GM12865 (cell line): ENCODE results near the gene PSMD1.

Source experiments
- DNase-seq: peaks from one replicate; pipeline ENCODE4 v3.0.0; 2010; ENCODE audit warnings: low read depth
- H3K4me3 ChIP-seq: 2 replicates; pipeline ENCODE4 v1.5.1; 2011; ENCODE audit warnings: mild to moderate bottlenecking, low read depth, low read length, control low read depth
- TF ChIP-seq, protein P1 (sequence below): IDR thresholded peaks from 2 replicates; pipeline ENCODE4 v1.5.1; 2011; ENCODE audit warnings: low read length, control low read depth, low read depth, inconsistent platforms; ENCODE audit not compliant: insufficient read depth; ENCODE audit errors: missing control alignments

The PSMD1 gene

DNA sequence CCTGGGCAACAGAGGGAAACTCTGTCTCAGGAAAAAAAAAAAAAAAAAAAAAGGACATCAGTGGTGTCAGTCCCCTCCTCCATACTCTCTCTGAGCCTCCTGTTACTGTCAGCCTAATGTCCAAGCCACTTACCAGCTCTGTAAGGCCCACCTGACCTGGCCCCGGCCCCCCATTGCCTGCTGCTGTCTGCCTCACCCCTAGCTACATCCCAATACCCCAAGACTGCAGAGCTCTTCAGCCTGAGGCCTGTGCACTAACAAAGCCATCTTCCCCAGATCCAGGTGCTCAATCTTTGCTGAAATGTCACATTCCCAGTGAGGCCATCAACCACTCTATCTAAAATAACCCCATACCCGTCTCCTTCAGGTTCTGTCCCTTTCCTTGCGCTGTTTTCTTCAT is 147.5 kb downstream of the PSMD1 start:
- no peak overlapping the region for H3K4me3 ChIP-seq
- TF ChIP-seq, protein P1, sequence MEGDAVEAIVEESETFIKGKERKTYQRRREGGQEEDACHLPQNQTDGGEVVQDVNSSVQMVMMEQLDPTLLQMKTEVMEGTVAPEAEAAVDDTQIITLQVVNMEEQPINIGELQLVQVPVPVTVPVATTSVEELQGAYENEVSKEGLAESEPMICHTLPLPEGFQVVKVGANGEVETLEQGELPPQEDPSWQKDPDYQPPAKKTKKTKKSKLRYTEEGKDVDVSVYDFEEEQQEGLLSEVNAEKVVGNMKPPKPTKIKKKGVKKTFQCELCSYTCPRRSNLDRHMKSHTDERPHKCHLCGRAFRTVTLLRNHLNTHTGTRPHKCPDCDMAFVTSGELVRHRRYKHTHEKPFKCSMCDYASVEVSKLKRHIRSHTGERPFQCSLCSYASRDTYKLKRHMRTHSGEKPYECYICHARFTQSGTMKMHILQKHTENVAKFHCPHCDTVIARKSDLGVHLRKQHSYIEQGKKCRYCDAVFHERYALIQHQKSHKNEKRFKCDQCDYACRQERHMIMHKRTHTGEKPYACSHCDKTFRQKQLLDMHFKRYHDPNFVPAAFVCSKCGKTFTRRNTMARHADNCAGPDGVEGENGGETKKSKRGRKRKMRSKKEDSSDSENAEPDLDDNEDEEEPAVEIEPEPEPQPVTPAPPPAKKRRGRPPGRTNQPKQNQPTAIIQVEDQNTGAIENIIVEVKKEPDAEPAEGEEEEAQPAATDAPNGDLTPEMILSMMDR = no peak
- DNase-seq = no peak

DNA sequence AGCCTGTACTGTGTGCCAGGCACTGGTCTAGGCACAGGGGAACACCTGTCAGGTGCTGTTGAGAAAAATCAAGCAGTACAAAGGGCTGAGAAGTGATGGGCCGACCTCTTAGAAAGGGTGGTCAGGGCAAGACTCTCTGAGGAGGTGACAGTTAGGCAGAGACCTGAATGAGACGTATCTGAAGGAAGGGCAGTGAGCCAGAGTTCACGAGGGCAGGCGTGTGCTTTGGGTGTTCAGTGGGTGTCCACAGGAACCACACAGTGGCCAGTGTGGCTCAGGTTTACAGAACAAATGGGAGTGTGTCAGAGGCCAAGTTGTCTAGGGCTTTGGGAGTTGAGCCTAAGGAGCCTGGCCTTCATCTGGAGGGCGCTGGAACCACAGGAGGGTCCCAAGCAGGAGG is 147.9 kb downstream of the PSMD1 start:
- TF ChIP-seq, protein P1 = no peak
- no peak for DNase-seq
- H3K4me3 ChIP-seq = no peak overlapping the region

DNA sequence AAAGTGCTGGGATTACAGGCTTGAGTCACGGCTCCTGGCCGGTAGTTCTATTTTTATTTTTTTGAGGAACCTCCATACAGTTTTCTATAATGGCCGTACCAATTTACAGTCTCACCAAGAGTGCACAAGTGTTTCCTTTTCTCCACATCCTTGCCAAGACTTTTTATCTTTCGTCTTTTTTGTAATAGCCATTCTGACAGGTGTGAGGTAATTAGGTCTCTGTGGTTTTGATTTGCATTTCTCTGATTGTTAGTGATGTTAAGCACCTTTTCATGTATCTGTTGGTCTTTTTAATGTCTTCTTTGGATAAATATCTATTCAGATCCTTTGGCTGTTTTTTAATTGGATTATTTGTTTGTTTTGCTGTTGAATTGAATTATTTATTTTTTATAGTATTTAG is 151.1 kb downstream of the PSMD1 start:
- no peak for DNase-seq
- H3K4me3 ChIP-seq = no peak overlapping the region
- TF ChIP-seq, protein P1 = no peak

DNA sequence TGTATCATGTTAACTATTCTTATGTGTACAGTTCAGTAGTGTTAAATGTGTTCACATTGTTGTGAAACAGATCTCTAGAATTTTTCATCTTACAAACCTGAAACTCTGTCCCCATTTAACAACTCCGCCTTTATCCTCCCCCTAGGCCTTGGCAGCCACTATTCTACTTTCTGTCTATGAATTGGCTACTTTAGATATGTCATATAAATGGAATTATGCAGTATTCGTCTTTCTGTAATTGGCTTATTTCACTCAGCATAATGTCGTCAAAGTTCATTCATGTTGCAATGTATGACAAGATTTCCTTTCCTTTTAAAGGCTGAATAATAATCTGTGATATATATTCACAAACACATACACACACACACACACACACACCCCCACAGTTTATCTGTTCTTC is 154.1 kb downstream of the PSMD1 start:
- TF ChIP-seq, protein P1 = no peak
- no peak for DNase-seq
- no peak overlapping the region for H3K4me3 ChIP-seq

DNA sequence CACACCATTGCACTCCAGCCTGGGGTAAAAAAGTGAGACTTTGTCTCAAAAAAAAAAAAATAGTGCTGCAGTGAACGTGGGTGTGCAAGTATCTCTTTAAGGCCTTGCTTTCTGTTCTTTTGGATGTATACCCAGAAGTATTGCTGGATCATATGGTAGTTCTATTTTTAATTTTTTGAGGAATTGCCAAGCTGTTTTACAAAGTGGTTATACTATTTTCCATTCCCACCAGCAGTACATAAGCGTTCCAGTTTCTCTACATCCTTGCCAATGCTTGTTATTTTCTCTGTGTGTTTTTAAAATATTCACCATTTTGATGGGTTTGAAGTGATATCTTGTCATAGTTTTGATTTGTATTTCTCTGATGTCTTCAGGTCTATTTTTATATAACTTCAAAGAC is 154.8 kb downstream of the PSMD1 start:
- no peak overlapping the region for H3K4me3 ChIP-seq
- no peak for DNase-seq
- TF ChIP-seq, protein P1 = no peak

DNA sequence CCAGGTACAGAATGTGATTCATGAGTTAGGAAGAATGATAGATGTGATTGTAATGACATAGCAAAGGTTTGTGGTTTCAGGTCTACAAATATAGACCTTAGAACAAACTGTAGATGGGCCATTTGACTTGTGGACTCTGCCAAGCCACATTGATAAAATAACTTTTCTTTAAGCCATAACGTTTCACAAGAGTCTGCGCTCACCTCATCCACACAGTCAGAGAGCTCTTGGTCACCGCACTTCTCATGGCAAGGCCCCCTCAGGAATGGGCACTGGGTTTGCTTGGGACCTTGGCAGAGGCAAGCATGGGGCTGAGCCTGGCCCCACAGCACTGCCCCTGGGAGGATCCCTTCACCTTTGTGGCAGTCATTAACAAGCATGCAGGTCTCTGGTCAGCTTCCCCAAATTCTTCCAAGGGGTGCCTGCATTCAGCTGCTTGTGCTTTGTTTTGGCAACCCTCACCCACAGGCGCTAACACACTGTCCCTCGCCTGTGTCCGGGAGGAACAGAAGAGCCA is 155.7 kb downstream of the PSMD1 start:
- DNase-seq = no peak
- TF ChIP-seq, protein P1 = no peak

DNA sequence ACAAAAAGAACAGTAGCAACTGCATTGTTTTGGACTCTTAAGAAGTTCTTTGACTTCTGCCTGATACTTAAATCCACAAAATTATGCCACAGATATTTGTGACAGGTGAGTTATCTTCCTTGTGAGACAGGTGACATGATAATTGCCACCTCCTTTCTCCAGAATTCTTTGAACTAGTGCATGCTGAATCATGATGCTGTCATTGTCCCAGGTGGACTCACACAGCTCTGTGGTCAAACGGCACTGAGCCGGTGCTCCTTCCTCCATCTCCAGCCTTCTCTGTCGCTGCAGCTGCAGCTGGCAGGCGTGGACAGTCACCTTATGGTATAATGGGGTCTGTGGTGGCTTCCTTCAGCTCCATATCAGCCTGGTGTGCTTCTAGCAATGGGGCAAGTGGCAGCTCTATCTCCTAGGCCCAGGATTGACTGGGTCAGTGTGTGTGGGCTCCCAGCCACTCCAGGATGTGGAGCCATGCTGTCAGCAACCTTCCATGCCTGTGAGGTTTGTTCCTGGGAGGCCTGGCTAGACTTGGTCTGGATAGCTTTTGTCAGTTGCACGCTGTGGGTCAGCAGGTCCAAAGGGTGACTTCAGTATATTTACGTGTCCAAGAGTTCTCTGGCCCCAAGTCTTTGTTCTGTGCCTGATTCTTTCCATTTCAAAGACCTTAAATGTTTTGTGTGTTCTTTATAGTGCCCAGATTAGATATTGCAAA is 157.4 kb downstream of the PSMD1 start:
- no peak overlapping the region for H3K4me3 ChIP-seq
- no peak for DNase-seq
- TF ChIP-seq, protein P1 = no peak

More for the DNA sequence above, 155.7 kb downstream of the PSMD1 start:
- H3K4me3 ChIP-seq = no peak overlapping the region
